H1 (cell line): ENCODE measurements around the gene LRRC2.

Source experiments
- BACH1 ChIP-seq: IDR thresholded peaks from 2 replicates; pipeline ENCODE4 v1.6.1; 2012; ENCODE audit warnings: low read length, improper control_type of control experiment
- BRCA1 ChIP-seq: IDR thresholded peaks from 2 replicates; pipeline ENCODE4 v1.6.1; 2012; ENCODE audit warnings: low read depth, low read length, improper control_type of control experiment
- EP300 ChIP-seq, 2 experiments: IDR thresholded peaks; 1 replicate in 1 of 2; 2 replicates in 1 of 2; pipeline ENCODE4 v1.6.1; 2011 to 2012; ENCODE audit warnings: low read depth in 2 of 2, low read length in 2 of 2, mild to moderate bottlenecking in 2 of 2, borderline replicate concordance in 1 of 2, inconsistent platforms in 1 of 2, moderate library complexity in 1 of 2
- HDAC2 ChIP-seq, 2 experiments: fragments of 300-600 bp in 1 of 2; sonication (generic) in 1 of 2; IDR thresholded peaks; 2 replicates each; pipeline ENCODE4 v1.6.1; 2011 to 2012; ENCODE audit warnings: low read depth in 2 of 2, low read length in 2 of 2, mild to moderate bottlenecking in 2 of 2, moderate library complexity in 2 of 2, borderline replicate concordance in 1 of 2, inconsistent platforms in 1 of 2
- KDM1A ChIP-seq: fragments of 200-600, 300-600 bp; sonication (generic); IDR thresholded peaks from 2 replicates; pipeline ENCODE4 v1.7.1; 2016; ENCODE audit warnings: mild to moderate bottlenecking, low read length, borderline replicate concordance
- MAFK ChIP-seq: IDR thresholded peaks from 2 replicates; pipeline ENCODE4 v1.6.1; 2012; ENCODE audit warnings: low read depth, mild to moderate bottlenecking, improper control_type of control experiment, low read length
- POLR2A ChIP-seq, 2 experiments: IDR thresholded peaks; 1 replicate in 1 of 2; 2 replicates in 1 of 2; pipeline ENCODE4 v1.6.1; 2011; ENCODE audit warnings: low read depth in 2 of 2, low read length in 2 of 2, mild to moderate bottlenecking in 2 of 2; ENCODE audit errors: control extremely low read depth in 1 of 2
- SP2 ChIP-seq: IDR thresholded peaks from 2 replicates; pipeline ENCODE4 v1.6.1; 2012; ENCODE audit warnings: mild to moderate bottlenecking, low read length, inconsistent platforms
- SUZ12 ChIP-seq: fragments of 200-600 bp; sonication (generic); IDR thresholded peaks from 2 replicates; pipeline ENCODE4 v1.6.1; 2012; ENCODE audit warnings: mild to moderate bottlenecking, inconsistent platforms, low read length, moderate library complexity, mixed read lengths
- TBP ChIP-seq: IDR thresholded peaks from 2 replicates; pipeline ENCODE4 v1.6.1; 2011; ENCODE audit warnings: low read depth, low read length, improper control_type of control experiment
- TF ChIP-seq, protein P1 (sequence below): IDR thresholded peaks from 2 replicates; pipeline ENCODE4 v1.6.1; 2011; ENCODE audit warnings: low read length, improper control_type of control experiment
- TF ChIP-seq, protein P2 (sequence below), 3 experiments: IDR thresholded peaks; 1 replicate in 2 of 3; 2 replicates in 1 of 3; pipeline versions ENCODE4 v1.5.1 to v1.6.1; 2011; ENCODE audit warnings: low read length in 3 of 3, mild to moderate bottlenecking in 3 of 3, inconsistent platforms in 2 of 3, low read depth in 1 of 3, moderate library complexity in 1 of 3; ENCODE audit not compliant: insufficient read depth in 1 of 3; ENCODE audit errors: control extremely low read depth in 1 of 3
- TF ChIP-seq, protein P3 (sequence below): IDR thresholded peaks from 2 replicates; pipeline ENCODE4 v1.6.1; 2012; ENCODE audit warnings: low read length, inconsistent platforms

DNA sequence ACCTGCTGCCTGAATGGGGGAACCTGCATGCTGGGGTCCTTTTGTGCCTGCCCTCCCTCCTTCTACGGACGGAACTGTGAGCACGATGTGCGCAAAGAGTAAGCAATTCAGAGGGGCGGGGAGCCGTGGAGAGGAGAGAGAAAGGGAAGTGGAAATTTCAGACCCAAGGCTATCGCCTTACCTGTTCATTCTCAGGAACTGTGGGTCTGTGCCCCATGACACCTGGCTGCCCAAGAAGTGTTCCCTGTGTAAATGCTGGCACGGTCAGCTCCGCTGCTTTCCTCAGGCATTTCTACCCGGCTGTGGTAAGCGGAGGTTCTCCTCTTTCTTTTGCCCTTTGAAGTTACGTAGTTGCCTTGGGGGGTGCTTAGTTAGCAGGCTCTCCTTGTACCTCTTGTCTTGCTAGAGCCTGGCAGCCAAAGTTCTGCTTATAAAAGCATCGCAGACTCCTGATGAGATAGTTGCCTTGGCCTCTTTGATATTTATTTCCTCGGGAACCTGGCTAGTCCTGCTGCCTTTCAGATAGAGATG lies 13.7 kb upstream of the LRRC2 start:
- TF ChIP-seq EP300 (IDR thresholded peaks at IDR 0.05; ENCODE audit: borderline replicate concordance in 1 of 2, low read depth in 2 of 2, low read length in 2 of 2) (no peak), MAFK (no peak), TBP (no peak), SP2 (no peak), HDAC2 (IDR thresholded peaks at IDR 0.05; ENCODE audit: borderline replicate concordance in 1 of 2, low read depth in 2 of 2, low read length in 2 of 2) (no peak), BRCA1 (no peak), BACH1 (no peak), POLR2A (IDR thresholded peaks at IDR 0.05; ENCODE audit: control extremely low read depth in 1 of 2, low read depth in 2 of 2, low read length in 2 of 2) (no peak), KDM1A (no peak), SUZ12 (no peak)
- TF ChIP-seq, protein P1, sequence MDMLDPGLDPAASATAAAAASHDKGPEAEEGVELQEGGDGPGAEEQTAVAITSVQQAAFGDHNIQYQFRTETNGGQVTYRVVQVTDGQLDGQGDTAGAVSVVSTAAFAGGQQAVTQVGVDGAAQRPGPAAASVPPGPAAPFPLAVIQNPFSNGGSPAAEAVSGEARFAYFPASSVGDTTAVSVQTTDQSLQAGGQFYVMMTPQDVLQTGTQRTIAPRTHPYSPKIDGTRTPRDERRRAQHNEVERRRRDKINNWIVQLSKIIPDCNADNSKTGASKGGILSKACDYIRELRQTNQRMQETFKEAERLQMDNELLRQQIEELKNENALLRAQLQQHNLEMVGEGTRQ = no peak
- TF ChIP-seq, protein P2, sequence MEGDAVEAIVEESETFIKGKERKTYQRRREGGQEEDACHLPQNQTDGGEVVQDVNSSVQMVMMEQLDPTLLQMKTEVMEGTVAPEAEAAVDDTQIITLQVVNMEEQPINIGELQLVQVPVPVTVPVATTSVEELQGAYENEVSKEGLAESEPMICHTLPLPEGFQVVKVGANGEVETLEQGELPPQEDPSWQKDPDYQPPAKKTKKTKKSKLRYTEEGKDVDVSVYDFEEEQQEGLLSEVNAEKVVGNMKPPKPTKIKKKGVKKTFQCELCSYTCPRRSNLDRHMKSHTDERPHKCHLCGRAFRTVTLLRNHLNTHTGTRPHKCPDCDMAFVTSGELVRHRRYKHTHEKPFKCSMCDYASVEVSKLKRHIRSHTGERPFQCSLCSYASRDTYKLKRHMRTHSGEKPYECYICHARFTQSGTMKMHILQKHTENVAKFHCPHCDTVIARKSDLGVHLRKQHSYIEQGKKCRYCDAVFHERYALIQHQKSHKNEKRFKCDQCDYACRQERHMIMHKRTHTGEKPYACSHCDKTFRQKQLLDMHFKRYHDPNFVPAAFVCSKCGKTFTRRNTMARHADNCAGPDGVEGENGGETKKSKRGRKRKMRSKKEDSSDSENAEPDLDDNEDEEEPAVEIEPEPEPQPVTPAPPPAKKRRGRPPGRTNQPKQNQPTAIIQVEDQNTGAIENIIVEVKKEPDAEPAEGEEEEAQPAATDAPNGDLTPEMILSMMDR (IDR thresholded peaks at IDR 0.05; ENCODE audit: control extremely low read depth in 1 of 3, insufficient read depth in 1 of 3, low read depth in 1 of 3, low read length in 3 of 3) = no peak
- TF ChIP-seq, protein P3, sequence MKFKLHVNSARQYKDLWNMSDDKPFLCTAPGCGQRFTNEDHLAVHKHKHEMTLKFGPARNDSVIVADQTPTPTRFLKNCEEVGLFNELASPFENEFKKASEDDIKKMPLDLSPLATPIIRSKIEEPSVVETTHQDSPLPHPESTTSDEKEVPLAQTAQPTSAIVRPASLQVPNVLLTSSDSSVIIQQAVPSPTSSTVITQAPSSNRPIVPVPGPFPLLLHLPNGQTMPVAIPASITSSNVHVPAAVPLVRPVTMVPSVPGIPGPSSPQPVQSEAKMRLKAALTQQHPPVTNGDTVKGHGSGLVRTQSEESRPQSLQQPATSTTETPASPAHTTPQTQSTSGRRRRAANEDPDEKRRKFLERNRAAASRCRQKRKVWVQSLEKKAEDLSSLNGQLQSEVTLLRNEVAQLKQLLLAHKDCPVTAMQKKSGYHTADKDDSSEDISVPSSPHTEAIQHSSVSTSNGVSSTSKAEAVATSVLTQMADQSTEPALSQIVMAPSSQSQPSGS = no peak
